HG02970 (cell line): ENCODE measurements around the gene RIN1.
A peak's percentile ranks its signal among the peaks of the same experiment; 100 is the strongest.
"Not testable (repeated sequence)": the region's sequence is repeated elsewhere in the genome, so short reads cannot be mapped to it uniquely, and the experiment has no call there.

Source experiments
- ATAC-seq: cut with Tn5 transposase; IDR thresholded peaks from one replicate; pipeline ENCODE4 v1.9.1; 2021; ENCODE audit warnings: mild to moderate bottlenecking, moderate library complexity, moderate number of reproducible peaks; ENCODE audit not compliant: unreplicated experiment, low FRiP score

The RIN1 gene

GRCh38 chr11:66336234-66337102 lies at the start of gene RIN1:
RIN1 (minus strand) TSS chr11:66336434; CDS start chr11:66336402, 32 bp downstream.
- peak; percentile 65 for ATAC-seq

- not testable (repeated sequence) for ATAC-seq
Measured at GRCh38 chr11:66384316-66384715, 48.1 kb upstream of the RIN1 start.

GRCh38 chr11:66380264-66380663 lies 44.0 kb upstream of the RIN1 start:
- ATAC-seq, result not testable (repeated sequence)

GRCh38 chr11:66373690-66374287 lies 37.6 kb upstream of the RIN1 start:
- ATAC-seq, result not testable (repeated sequence)

GRCh38 chr11:66373265-66373664 lies 37.0 kb upstream of the RIN1 start:
- ATAC-seq, result no peak

DNA sequence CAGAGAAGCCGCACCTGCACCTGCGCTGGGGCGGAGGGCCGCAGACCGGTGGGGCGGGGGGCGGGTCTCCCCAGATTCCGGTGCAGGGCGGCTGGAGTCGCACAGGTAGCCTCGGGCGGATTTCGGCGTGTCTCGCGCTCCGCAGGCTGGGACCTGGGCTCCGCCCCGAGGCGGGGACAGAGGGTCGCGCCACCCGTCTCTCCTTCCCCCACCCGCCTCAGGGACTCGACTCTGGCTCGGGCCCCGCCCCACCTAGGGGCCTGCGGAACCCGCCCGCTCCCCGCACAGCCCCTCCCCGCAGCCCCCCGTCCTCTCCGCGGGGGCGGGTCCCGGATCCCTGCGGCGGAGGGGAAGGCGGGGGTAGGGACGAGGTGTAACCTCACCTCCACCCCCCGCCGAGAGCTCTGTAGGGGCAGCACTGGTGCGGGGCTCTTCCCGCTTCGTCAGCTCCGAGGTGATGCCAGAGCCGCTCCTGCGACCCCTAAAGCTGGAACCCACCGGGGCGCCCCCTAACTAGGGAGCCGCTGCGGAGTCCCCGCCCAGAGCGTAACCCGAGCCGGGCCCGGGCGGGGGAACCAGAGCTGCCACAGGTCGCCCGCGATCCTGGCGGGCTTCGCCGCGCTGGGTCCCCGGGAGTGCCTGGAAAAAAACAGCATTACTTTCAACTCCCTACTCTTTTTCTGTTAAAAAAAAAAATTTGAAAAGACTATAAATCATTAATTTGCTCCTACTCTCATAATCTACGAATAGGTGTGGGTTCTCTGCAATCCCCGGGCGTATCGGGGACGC lies 35.6 kb upstream of the RIN1 start, which contains the start of gene SLC29A2:
SLC29A2 (minus strand) TSS at position 134 of the 789 bp plus-strand sequence. CDS start 169 bp downstream, outside the sequence.
- peak; percentile 51 for ATAC-seq

DNA sequence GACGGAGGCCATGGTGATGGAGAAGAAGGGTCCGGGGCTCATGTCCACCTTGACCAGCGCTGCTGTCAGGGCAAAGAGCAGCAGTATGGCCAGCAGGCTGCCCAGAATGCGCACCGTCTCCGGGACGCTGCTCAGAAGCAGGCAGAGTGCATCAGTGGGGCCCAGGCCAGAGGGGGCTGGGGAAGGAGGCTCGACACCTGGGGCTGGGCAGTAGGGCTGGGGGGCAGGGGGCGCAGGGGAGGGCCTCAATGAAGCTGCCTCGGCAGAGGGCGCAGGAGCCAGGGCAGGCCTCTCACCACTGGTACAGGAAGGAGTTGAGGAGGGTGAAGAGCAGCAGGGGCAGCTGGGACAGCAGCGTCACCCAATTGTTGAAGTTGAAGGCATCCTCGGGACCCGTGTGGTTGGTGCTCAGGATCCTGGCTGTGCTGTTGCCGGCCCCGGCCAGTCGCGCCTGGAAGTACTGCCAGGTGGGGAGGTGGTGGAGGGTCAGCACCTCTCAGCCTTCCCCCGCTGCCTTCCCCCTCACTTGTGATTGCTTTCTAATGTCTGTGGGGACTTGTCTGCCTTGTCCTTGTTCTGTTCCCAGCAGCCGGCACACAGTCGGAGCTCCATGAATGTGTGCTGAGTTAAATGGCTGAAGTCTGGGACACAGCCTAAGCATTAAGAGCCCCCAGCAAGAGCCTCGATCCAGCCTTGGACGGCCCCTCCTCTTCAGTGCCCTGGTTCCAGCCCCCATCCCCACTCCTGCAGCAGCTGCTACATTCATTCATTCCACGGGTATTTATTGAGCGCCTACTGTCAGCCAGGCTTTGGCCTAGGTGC lies 33.0 kb upstream of the RIN1 start:
- ATAC-seq, result no peak

DNA sequence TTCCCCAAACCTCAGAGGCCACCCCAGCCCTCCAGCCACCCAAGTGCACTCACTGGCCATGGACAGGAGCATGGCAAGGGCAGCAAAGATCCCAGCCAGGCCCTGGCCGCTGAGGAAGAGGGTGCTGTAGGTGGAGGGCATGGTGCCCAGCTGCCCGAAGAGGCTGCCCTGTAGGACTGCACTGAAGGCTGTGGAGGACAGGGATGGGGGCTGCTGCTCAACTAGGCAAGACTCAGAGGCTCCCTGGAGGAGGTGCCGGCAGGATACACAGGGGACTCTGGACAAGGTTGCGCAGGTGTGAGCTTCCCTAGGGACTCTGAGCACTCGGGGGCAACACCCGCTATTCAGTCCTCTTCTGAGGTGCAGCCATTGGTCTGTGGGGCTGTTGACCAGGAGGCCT lies 32.2 kb upstream of the RIN1 start:
- ATAC-seq, result no peak

DNA sequence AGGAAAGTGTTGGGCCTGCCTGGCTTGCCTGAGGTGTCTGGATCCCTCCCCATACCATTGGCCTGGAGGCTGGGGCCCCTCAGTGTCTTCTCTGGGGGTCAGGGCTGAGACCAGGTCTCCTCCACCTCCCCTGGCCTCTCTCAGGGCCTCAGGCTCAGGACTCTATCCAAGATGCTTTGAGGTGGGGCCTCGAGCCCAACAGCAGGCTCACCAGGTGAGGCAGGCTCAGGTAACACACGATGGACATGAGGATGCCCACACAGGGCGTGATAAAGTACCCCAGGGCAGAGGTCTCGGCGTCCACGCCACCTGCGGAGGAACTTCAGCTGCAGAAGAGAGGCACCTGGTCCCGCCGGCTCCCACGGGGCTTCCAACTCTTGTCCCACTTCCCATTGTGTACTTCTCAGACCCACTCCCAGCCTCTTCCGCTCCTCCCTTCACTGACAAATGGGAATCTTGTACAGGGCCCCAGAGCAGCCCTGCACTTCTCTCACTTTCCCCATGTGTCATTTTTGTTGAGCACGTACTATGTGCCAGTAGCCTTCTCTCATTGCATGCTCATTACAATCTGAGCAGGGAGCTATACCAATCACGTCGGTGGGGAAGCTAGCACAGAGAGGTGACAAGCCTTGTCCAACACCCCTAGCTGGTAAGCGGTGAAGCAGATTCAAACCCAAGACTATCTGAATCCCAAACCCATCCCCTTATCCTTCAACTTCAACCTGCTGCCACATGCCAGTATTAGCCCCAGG lies 31.5 kb upstream of the RIN1 start:
- ATAC-seq, result no peak

DNA sequence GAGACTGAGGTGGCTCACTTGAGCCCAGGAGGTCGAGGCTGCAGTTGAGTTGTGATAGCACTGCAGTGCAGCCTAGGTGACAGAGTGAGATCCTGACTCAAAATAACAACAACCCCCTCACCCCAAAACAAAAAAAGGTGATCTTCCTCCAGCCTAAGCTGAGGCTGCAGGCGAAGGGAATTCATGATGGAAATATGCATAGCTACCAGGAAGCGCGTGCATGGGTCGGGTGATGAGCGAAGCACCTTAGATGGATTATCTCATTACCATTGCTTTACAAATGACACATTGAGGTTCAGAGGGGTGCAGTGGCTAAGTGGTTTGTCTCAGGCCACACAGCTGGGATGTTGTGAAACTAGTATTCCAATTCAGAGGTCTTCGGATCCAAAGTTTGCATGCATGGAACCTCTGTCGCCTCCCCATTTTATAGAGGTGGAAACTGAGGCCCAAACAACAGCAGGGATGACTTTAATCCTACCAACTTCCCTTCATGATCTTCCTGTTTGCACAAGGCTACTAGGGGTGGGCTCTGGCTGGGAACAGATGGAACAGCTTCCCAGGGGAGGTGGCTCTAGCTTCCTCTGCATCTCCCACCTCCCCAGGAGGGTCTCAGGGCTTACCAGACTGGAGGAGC lies 30.7 kb upstream of the RIN1 start:
- no peak for ATAC-seq

GRCh38 chr11:66365711-66366619 lies 29.7 kb upstream of the RIN1 start:
- no peak for ATAC-seq

GRCh38 chr11:66365166-66365565 lies 28.9 kb upstream of the RIN1 start:
- no peak for ATAC-seq

DNA sequence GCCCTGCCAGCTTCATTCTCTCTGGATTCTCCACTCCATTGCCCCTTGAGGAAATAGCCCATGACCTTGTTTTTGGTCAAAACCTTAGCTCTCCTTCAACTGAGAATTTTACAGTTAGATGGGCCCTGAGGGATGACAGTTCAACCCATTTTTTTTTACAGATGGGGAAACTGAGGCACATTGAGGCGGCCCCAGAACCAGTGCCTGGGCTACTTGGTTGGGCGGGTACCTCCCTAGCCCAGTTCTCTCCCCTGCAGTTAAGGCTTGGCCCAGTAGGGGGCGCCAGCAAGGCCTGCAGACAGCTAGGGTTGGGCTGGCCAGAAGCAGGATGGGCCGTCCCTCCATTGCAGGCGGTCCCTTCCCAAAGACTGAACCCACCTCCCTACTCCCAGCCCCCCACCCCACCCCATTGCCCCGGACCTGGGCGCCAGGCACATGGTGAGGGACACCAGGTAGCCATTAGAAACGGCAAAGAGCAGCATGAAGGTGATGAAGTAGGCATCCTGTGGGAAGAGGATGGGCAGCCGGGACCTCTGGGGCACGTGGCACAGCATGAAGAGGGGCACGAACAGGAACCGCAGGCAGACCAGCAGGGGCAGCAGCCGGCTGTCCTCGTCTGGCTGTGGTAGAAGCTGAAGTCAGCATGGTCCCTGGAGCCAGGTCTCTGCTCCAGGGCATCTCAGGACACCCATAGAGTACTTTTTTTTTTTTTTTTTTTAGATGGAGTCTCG lies 27.7 kb upstream of the RIN1 start:
- ATAC-seq, result no peak

DNA sequence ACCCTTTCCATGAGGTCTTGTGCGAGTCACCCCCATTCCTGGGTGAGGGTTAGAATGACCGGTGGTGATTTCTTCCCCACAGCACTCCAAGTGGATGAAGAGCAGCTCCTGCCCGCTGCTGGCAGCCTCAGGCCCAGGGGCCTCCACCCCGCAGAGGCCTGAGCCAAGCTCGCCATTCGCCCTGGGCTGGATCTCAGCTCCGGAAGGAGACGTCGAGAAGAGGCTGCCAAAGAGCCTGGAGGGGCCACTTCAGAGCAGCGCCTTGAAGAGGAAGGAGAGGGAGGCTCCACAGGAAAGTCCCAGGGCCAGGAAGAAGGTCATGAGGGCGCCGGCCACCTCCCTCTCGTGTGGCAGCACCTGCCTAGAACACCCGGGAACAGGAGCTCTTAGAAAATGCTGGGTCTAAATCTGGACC lies 27.0 kb upstream of the RIN1 start:
- ATAC-seq, result no peak

DNA sequence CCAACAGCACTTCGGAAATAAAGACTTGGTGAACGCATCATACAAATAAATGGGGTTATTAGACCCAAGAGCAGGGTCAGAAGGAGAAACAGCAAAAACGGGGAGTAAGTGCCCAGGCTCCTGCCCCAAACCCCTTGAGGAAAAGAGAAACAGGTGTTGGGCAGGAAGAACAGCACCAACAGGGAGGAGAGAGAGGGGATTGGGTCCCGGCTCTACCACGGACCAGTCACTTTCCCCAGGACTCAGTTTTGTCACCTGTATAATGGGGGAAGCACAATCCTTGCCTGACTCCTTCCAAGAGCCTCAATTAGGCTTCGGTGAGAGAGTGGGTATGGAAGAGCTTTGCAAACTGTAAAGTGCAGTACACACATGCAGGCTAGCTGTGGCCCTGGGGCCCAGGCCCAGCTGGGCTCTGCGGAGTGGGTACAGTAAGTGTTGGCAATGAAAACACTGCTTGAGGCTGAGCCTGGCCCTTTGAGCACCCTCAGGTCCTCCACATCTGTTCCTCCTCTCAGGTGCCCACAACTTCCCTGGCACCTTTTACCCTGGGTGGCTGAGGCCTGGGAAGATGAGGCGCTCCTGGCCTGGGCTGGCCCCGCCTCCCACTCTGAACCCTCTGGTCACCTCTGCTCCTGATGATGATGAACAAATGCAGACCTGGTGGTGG lies 26.4 kb upstream of the RIN1 start:
- ATAC-seq, result no peak

GRCh38 chr11:66361502-66361941 lies 25.3 kb upstream of the RIN1 start:
- no peak for ATAC-seq
